Measurements from ENCODE around the gene SHC3. TPM values are rescaled to one million over a fixed set of nuclear protein-coding genes. Genes with fewer than 3 reads are reported as not detected.

The SHC3 gene
- polyA plus RNA-seq, 1 donor from 2014 or later: 22.9 TPM

GRCh38 chr9:89215342-89215741, 36.7 kb upstream of the SHC3 start:
- Histone ChIP-seq H3K36me3 (ENCODE audit: insufficient read depth, low read length) (no peaks in the 10 kb centered on the region), H3K79me2 (replicated peaks; ENCODE audit: insufficient read depth, low read length) (no peaks in the 10 kb centered on the region), H3K27me3 (ENCODE audit: insufficient read depth, low read depth, low read length) (no peaks in the 10 kb centered on the region), H2AFZ (ENCODE audit: low read depth, low read length) (no peak overlapping the region), H3K9me3 (ENCODE audit: low read length) (no peaks in the 10 kb centered on the region), H4K20me1 (ENCODE audit: insufficient read depth) (no peaks in the 10 kb centered on the region), H3K9me2 (ENCODE audit: insufficient read depth, low read length) (no peaks in the 10 kb centered on the region), H3K4me2 (ENCODE audit: low read length) (no peak overlapping the region), H3K9ac (ENCODE audit: low read length) (no peak overlapping the region), H3K27ac (ENCODE audit: low read length) (no peak overlapping the region), H3K4me3 (ENCODE audit: low read length) (no peak overlapping the region), H3F3A (ENCODE audit: insufficient read depth, low read length, poor library complexity, severe bottlenecking) (peaks cover 6% of the 10 kb centered on the region)
- TF ChIP-seq EP300 (conservative IDR thresholded peaks at IDR 0.05; ENCODE audit: poor library complexity, severe bottlenecking): no peak
- TF ChIP-seq EZH2 (IDR thresholded peaks at IDR 0.05; ENCODE audit: borderline replicate concordance, insufficient read depth, low read length, poor library complexity, severe bottlenecking): no peak
- no peak for TF ChIP-seq TAF1 (IDR thresholded peaks at IDR 0.05; ENCODE audit: low read depth)
- TF ChIP-seq SMC3 (conservative IDR thresholded peaks at IDR 0.05; ENCODE audit: poor library complexity): no peak
- no peak for TF ChIP-seq POLR2AphosphoS5 (IDR thresholded peaks at IDR 0.05)
- no peak for TF ChIP-seq RAD21 (conservative IDR thresholded peaks at IDR 0.05)
- no peak for TF ChIP-seq REST (IDR thresholded peaks at IDR 0.05; ENCODE audit: borderline replicate concordance)
- TF ChIP-seq CTCF (IDR thresholded peaks at IDR 0.05; ENCODE audit: poor library complexity, severe bottlenecking): no peak
- TF ChIP-seq MXI1 (conservative IDR thresholded peaks at IDR 0.05; ENCODE audit: poor library complexity, severe bottlenecking): no peak

GRCh38 chr9:89213396-89213880, 34.8 kb upstream of the SHC3 start:
- no peaks in the 10 kb centered on the region for H4K20me1 ChIP-seq (ENCODE audit: insufficient read depth)
- H3K36me3 ChIP-seq (ENCODE audit: insufficient read depth, low read length): no peaks in the 10 kb centered on the region
- H2AFZ ChIP-seq (ENCODE audit: low read depth, low read length): no peak overlapping the region
- no peak for TF ChIP-seq EP300 (conservative IDR thresholded peaks at IDR 0.05; ENCODE audit: poor library complexity, severe bottlenecking)
- no peak for TF ChIP-seq TAF1 (IDR thresholded peaks at IDR 0.05; ENCODE audit: low read depth)
- no peak for TF ChIP-seq SMC3 (conservative IDR thresholded peaks at IDR 0.05; ENCODE audit: poor library complexity)
- no peak for TF ChIP-seq RAD21 (conservative IDR thresholded peaks at IDR 0.05)
- TF ChIP-seq REST (IDR thresholded peaks at IDR 0.05; ENCODE audit: borderline replicate concordance): no peak
- TF ChIP-seq EZH2 (IDR thresholded peaks at IDR 0.05; ENCODE audit: borderline replicate concordance, insufficient read depth, low read length, poor library complexity, severe bottlenecking): no peak
- TF ChIP-seq POLR2AphosphoS5 (IDR thresholded peaks at IDR 0.05): no peak
- TF ChIP-seq MXI1 (conservative IDR thresholded peaks at IDR 0.05; ENCODE audit: poor library complexity, severe bottlenecking): no peak
- no peak for TF ChIP-seq CTCF (IDR thresholded peaks at IDR 0.05; ENCODE audit: poor library complexity, severe bottlenecking)
- no peaks in the 10 kb centered on the region for H3K9me2 ChIP-seq (ENCODE audit: insufficient read depth, low read length)
- H3K27me3 ChIP-seq (ENCODE audit: insufficient read depth, low read depth, low read length): no peaks in the 10 kb centered on the region
- H3K9me3 ChIP-seq (ENCODE audit: low read length): no peaks in the 10 kb centered on the region
- no peak overlapping the region for H3K9ac ChIP-seq (ENCODE audit: low read length)
- H3F3A ChIP-seq (ENCODE audit: insufficient read depth, low read length, poor library complexity, severe bottlenecking): no peaks in the 10 kb centered on the region
- no peak overlapping the region for H3K4me2 ChIP-seq (ENCODE audit: low read length)
- no peak overlapping the region for H3K27ac ChIP-seq (ENCODE audit: low read length)
- H3K4me3 ChIP-seq (ENCODE audit: low read length): no peak overlapping the region
- H3K79me2 ChIP-seq (replicated peaks; ENCODE audit: insufficient read depth, low read length): no peaks in the 10 kb centered on the region

Data from neural cell (in vitro differentiated cells).